GM12891 (cell line): ENCODE measurements around the gene ALPK3.

Experiments used
- POLR2A ChIP-seq: IDR thresholded peaks from 2 replicates; pipeline ENCODE4 v1.6.1; 2011; ENCODE audit warnings: low read depth, low read length, control low read depth
- POLR2AphosphoS5 ChIP-seq: IDR thresholded peaks from 2 replicates; pipeline ENCODE4 v1.6.1; 2011; ENCODE audit warnings: low read depth, low read length, control low read depth
- TAF1 ChIP-seq: IDR thresholded peaks from 2 replicates; pipeline ENCODE4 v1.6.1; 2011; ENCODE audit warnings: low read depth, low read length, control low read depth

GRCh38 chr15:84886211-84886983 is 69.2 kb downstream of the ALPK3 start:
- TF ChIP-seq POLR2A (no peak), POLR2AphosphoS5 (no peak), TAF1 (no peak)
